GM18907 (cell line): ENCODE results near the gene DNAJB6.
A peak's percentile ranks its signal among the peaks of the same experiment; 100 is the strongest.
"Not testable (repeated sequence)": the region's sequence is repeated elsewhere in the genome, so short reads cannot be mapped to it uniquely, and the experiment has no call there.

Experiments
- ATAC-seq: cut with Tn5 transposase; IDR thresholded peaks from one replicate; pipeline ENCODE4 v1.9.1; 2021; ENCODE audit warnings: mild to moderate bottlenecking, moderate library complexity; ENCODE audit not compliant: unreplicated experiment

DNAJB6 gene

GRCh38 chr7:157320608-157320980 lies 16.2 kb upstream of the DNAJB6 start:
- no peak for ATAC-seq

GRCh38 chr7:157323401-157323800 lies 13.4 kb upstream of the DNAJB6 start:
- ATAC-seq: no peak

GRCh38 chr7:157329447-157329846 lies 7.4 kb upstream of the DNAJB6 start:
- ATAC-seq: no peak

- ATAC-seq: not testable (repeated sequence)
Measured at GRCh38 chr7:157330567-157330966, 6.2 kb upstream of the DNAJB6 start.

- ATAC-seq: not testable (repeated sequence)
Measured at GRCh38 chr7:157331049-157331448, 5.8 kb upstream of the DNAJB6 start.

GRCh38 chr7:157335236-157335635 lies 1.6 kb upstream of the DNAJB6 start:
- ATAC-seq: no peak

- ATAC-seq: no peak
Measured at GRCh38 chr7:157335991-157336382, 817 bp upstream of the DNAJB6 start.

- ATAC-seq: peak; percentile 60
Measured at GRCh38 chr7:157337316-157338149, 729 bp downstream of the DNAJB6 start.

- ATAC-seq: no peak
Measured at GRCh38 chr7:157339777-157340677, 3.2 kb downstream of the DNAJB6 start.

GRCh38 chr7:157347217-157347904 lies 10.6 kb downstream of the DNAJB6 start:
- ATAC-seq: no peak

GRCh38 chr7:157348548-157348947 lies 11.7 kb downstream of the DNAJB6 start:
- ATAC-seq: no peak

GRCh38 chr7:157352516-157352915 lies 15.7 kb downstream of the DNAJB6 start:
- ATAC-seq: no peak

- ATAC-seq: no peak
Measured at GRCh38 chr7:157355784-157356511, 19.1 kb downstream of the DNAJB6 start.

- peak; percentile 83 for ATAC-seq
Measured at GRCh38 chr7:157357129-157358040, 20.6 kb downstream of the DNAJB6 start.

- ATAC-seq: no peak
Measured at GRCh38 chr7:157358041-157358752, 21.4 kb downstream of the DNAJB6 start.

GRCh38 chr7:157358753-157359096 lies 21.9 kb downstream of the DNAJB6 start:
- no peak for ATAC-seq

- no peak for ATAC-seq
Measured at GRCh38 chr7:157359581-157359980, 22.8 kb downstream of the DNAJB6 start.

- ATAC-seq: no peak
Measured at GRCh38 chr7:157360483-157361025, 23.8 kb downstream of the DNAJB6 start.

- no peak for ATAC-seq
Measured at GRCh38 chr7:157361537-157361936, 24.7 kb downstream of the DNAJB6 start.
